Dedifferentiated amniotic fluid mesenchymal stem cell (primary cell): ENCODE data around the gene TTC12.
A peak's percentile ranks its signal among the peaks of the same experiment; 100 is the strongest.

Experiments
- DNase-seq: peaks from one replicate; pipeline ENCODE4 v3.0.0-alpha.2; 2016; ENCODE audit errors: extremely low spot score

Gene TTC12

GRCh38 chr11:113314389-113315301 is at the start of gene TTC12:
Gene TTC12, plus strand, starts transcription at chr11:113314583. Its CDS starts 1,675 bp downstream, at chr11:113316258.
- DNase-seq, result peak; percentile 74

GRCh38 chr11:113265362-113265761 is 49.0 kb upstream of the TTC12 start:
- DNase-seq, result no peak

- DNase-seq, result no peak
Measured at GRCh38 chr11:113267493-113267892, 46.9 kb upstream of the TTC12 start.

GRCh38 chr11:113269096-113269495 is 45.3 kb upstream of the TTC12 start:
- DNase-seq, result no peak

GRCh38 chr11:113269636-113270035 is 44.7 kb upstream of the TTC12 start:
- no peak for DNase-seq

GRCh38 chr11:113270080-113270479 is 44.3 kb upstream of the TTC12 start:
- no peak for DNase-seq

- no peak for DNase-seq
Measured at GRCh38 chr11:113271551-113272245, 42.7 kb upstream of the TTC12 start.

- no peak for DNase-seq
Measured at GRCh38 chr11:113272281-113272680, 42.1 kb upstream of the TTC12 start.

- DNase-seq, result no peak
Measured at GRCh38 chr11:113272927-113273615, 41.3 kb upstream of the TTC12 start.

- no peak for DNase-seq
Measured at GRCh38 chr11:113273720-113274119, 40.7 kb upstream of the TTC12 start.

GRCh38 chr11:113274713-113275582 is 39.4 kb upstream of the TTC12 start:
- no peak for DNase-seq

- no peak for DNase-seq
Measured at GRCh38 chr11:113275602-113276001, 38.8 kb upstream of the TTC12 start.

GRCh38 chr11:113276466-113276865 is 37.9 kb upstream of the TTC12 start:
- no peak for DNase-seq

- DNase-seq, result no peak
Measured at GRCh38 chr11:113277907-113278306, 36.5 kb upstream of the TTC12 start.

GRCh38 chr11:113278481-113278880 is 35.9 kb upstream of the TTC12 start:
- no peak for DNase-seq

GRCh38 chr11:113278925-113279324 is 35.5 kb upstream of the TTC12 start:
- DNase-seq, result no peak

- no peak for DNase-seq
Measured at GRCh38 chr11:113279591-113279990, 34.8 kb upstream of the TTC12 start.

- DNase-seq, result no peak
Measured at GRCh38 chr11:113281052-113281725, 33.2 kb upstream of the TTC12 start.

- no peak for DNase-seq
Measured at GRCh38 chr11:113282898-113283437, 31.4 kb upstream of the TTC12 start.

- no peak for DNase-seq
Measured at GRCh38 chr11:113283881-113284280, 30.5 kb upstream of the TTC12 start.

GRCh38 chr11:113286009-113286408 is 28.4 kb upstream of the TTC12 start:
- DNase-seq, result no peak
